ENCODE results near the gene SMOC2.

DNA sequence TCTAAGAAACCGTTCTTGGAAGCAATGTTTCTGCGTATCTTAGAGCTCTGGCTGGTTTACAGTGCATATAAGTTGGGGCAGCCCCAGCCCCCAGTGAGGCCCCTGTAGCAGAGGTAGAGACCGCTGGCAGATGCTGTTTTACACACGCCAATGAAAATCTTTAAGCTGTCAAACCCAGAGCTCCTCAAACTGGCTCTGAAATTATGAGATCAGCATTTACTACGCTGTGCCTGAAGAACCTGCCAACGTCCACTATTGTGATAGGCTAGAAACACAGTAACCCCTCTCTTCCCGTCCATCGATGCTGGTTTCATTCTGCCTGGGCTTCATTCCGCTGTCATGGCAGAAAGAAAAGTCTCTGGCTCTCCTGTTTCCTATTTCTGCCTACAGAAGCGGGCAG is 160.6 kb downstream of the SMOC2 start:
- TF ChIP-seq, protein P1, sequence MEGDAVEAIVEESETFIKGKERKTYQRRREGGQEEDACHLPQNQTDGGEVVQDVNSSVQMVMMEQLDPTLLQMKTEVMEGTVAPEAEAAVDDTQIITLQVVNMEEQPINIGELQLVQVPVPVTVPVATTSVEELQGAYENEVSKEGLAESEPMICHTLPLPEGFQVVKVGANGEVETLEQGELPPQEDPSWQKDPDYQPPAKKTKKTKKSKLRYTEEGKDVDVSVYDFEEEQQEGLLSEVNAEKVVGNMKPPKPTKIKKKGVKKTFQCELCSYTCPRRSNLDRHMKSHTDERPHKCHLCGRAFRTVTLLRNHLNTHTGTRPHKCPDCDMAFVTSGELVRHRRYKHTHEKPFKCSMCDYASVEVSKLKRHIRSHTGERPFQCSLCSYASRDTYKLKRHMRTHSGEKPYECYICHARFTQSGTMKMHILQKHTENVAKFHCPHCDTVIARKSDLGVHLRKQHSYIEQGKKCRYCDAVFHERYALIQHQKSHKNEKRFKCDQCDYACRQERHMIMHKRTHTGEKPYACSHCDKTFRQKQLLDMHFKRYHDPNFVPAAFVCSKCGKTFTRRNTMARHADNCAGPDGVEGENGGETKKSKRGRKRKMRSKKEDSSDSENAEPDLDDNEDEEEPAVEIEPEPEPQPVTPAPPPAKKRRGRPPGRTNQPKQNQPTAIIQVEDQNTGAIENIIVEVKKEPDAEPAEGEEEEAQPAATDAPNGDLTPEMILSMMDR (IDR thresholded peaks at IDR 0.05): no peak
- TF ChIP-seq POLR2A (IDR thresholded peaks at IDR 0.05) (no peak), POLR2AphosphoS5 (IDR thresholded peaks at IDR 0.05) (no peak)

Measured in prostate gland (tissue), 2 donors.